ENCODE results near the gene GPD2.

DNA sequence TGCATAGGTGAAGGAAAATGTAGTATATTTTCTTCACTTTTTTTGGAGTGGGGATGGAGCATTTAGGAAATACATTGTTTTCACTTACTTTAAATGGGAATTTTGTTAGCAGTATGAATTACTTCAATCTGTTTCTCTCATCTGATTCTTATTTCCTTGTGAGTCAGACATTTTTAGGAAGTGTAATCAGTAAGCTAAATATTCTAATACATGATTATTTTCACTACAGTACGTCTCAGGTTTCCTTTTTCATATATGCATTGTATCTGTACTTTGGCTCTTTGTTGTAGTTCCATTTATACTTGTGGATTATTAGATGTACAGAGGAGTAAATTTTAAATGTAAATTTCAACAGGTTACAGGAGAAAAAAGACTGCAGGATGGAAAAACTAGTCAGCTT, 27.9 kb downstream of the GPD2 start:
- no peak for TF ChIP-seq POLR2A (IDR thresholded peaks at IDR 0.05; ENCODE audit: low read depth, low read length)
- no peak for TF ChIP-seq PAX5 (IDR thresholded peaks at IDR 0.05; ENCODE audit: insufficient read depth, low read length, severe bottlenecking)
